Hair follicle dermal papilla cell (primary cell): Measurements from ENCODE around the gene LAMB2. TPM values are rescaled to one million over a fixed set of nuclear protein-coding genes. Genes with fewer than 3 reads are reported as not detected.

Source experiments
- small RNA-seq: library from RNA; depleted of rRNA; stranded (forward); fragments of <200 nt; gene quantifications from one replicate; pipeline ENCODE3, GENCODE V24; 2012
- total RNA-seq: library from RNA; depleted of rRNA; stranded (reverse); fragments of >200 nt; gene quantifications from 2 replicates; pipeline ENCODE4 v1.2.3, GENCODE V29; 2012

The LAMB2 gene
- total RNA-seq = 373 and 453 TPM in 2 replicates

DNA sequence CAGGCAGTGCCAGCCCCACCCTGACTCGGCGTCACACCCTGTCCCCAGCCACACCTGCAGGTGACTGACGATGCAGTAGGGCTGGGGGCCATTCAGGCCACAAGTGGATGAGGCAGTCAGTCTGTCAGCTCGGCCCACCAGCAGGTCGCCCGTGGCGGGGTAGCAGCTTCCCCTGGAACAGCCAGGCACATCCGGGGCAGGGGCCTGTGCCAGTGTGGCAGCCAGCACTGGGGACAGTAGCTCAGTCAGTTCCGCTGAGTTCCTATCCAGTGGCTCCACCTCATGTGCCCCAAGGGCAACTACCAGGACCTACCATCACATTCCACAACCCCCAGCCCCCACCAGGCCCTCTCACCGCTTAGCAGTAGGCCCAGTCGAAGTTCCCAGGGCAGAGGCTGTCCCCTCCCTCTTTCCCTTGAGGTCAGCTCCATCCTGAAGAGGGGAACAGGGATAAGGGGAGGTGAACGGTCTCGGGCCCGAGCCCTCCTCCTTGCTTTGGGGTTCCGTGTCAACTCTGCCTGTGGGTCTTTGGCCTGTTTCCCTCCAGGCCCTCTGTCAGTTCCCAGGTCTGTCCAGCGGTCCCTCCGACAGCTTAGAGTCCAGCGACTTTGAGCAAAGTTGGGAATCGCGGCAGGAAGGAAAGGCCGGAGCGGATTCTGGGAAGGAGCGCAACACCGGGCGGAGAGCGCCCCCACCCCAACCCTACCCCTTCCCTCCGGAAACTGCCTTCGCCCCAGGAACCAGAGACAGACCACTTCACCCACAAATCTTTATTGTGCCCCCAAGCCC lies at the start of gene LAMB2:
Gene LAMB2, minus strand, starts transcription at position 614 of the 789 bp plus-strand sequence. Its CDS starts 183 bp downstream, at position 431.

GRCh38 chr3:49171119-49171774 lies 38.4 kb upstream of the LAMB2 start, which contains the start of gene KLHDC8B:
Gene KLHDC8B, plus strand, starts transcription at chr3:49171598. Its CDS starts 1,172 bp downstream, at chr3:49172770.

DNA sequence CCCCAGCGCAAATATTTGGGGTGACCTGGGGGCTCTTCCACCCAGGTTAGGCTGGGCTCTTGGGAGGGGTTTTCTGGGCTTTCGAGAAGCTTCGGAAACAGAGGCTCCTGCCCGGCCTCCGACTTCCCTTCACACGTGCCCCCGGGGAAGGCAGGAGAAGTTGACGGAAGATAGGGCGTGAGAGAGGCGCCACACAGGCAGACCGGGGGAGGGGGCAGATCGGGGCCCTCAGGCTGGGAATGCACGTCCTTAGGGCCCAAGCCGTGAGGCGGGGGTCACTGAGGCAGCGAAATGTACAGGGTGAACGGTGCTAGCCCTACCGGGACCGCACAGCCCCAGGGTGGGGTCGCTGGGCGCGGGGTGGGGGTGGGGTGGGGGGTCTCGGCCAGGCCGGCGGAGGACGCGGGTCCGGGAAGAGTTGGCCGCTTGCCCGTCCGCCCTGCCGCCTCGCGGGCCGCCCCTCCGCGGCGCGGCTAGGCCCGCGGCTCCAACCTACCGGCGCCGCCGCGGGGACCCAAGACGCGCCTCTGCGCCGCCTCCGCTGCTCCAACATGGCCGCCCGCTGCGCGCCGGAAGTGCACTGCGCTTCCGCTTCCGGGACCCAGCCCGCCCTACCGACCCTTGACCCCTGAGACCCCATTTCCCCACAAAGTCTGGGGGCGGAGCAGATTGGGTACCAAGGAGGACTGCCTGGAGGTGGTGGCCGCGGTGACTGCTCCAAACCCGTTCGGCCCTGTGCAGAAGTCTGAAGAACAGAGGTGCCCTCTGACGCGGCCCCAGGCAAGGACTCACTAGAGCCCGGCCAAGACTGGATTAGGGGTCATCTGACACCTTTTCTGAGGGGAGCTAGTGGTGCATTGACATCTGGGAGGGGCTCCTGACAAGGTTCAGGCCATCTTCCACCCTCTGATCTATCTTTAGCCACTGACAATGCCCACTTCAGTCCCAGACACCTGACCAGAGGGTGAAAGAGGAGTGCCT lies 33.2 kb upstream of the LAMB2 start, which contains the start of gene CCDC71:
Gene CCDC71, minus strand, starts transcription at position 561 of the 981 bp plus-strand sequence. CDS start 2,123 bp downstream, outside the sequence.

DNA sequence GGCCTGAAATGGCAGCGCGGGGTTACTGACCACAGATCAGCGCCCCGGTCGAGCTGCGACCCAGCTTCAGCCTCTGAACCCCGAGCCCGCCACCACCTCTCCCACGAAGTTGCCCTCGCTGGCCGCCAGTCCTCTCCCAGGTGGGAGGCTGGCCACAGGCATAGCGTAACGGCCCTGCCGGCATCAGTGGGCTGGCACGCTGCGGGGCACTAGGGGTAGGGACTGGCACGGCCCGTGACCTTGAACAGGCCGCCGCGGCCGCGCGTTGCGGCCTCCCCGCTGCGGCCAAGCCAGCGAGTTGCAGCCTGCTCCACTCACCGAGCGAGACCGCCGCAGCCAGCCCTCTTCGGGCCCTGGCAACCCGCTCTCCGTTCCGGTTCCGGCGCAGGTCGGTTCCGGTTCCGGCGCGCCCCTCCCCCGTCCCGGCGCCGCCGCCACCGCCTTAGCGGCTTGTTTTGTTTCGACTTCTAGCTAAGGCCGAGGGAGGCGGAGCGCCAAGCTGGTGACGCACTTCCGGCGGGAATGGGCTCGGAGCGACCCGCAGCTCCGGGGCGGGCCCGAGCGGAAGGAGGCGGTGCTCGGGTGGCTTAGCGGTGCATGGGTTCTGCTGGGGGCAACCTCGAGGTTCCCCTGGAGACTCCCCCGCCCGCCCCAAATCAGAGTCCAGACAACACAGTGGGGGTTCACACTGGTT lies 12.3 kb downstream of the LAMB2 start, which contains the start of gene USP19:
Gene USP19, minus strand, starts transcription at position 386 of the 694 bp plus-strand sequence. CDS start 1,678 bp downstream, outside the sequence.

DNA sequence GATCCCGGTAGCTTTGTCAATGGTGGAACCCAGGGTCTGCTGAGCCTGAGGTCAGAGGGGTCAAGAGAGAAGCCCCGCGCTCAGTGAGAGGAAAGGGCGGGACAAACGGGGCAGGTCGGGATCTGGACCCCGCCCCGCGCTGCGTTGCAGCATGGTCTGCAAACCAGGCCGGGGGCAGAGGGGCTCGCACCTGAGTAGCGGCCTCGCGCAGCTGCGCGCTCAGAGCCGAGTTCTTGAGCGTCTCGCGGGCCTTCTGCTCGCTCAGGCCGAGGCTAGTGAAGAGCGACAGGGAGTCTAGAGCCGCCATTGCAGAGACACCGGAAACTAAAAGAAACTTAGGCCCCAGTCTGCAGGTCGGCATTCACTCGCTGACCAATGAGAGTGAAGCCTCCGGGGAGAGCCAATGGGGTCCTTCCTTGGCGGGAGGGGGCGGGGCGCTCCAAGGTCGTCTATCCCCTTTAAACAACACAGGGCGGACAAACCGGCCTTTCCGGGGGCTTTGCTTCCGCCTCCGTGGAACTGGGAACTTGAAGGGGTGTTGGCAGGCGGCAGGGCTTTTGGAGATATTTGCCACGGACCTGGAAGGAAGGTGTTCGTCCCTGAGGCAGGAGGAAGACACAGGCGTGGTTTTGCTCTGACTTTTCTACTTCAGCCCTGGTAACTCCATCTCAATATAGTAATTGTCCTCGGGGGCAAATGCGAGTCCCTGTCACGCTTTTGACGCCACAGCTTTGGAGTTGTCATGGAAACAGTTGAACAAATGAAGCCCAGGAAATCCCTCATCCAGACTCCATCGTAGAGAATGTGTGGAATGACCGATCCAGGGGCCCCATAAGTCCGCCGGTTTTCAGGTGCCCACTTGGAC lies 28.2 kb downstream of the LAMB2 start, which contains the start of gene QARS1:
Gene QARS1, minus strand, starts transcription at position 331 of the 865 bp plus-strand sequence. Its CDS starts 24 bp downstream, at position 307.

DNA sequence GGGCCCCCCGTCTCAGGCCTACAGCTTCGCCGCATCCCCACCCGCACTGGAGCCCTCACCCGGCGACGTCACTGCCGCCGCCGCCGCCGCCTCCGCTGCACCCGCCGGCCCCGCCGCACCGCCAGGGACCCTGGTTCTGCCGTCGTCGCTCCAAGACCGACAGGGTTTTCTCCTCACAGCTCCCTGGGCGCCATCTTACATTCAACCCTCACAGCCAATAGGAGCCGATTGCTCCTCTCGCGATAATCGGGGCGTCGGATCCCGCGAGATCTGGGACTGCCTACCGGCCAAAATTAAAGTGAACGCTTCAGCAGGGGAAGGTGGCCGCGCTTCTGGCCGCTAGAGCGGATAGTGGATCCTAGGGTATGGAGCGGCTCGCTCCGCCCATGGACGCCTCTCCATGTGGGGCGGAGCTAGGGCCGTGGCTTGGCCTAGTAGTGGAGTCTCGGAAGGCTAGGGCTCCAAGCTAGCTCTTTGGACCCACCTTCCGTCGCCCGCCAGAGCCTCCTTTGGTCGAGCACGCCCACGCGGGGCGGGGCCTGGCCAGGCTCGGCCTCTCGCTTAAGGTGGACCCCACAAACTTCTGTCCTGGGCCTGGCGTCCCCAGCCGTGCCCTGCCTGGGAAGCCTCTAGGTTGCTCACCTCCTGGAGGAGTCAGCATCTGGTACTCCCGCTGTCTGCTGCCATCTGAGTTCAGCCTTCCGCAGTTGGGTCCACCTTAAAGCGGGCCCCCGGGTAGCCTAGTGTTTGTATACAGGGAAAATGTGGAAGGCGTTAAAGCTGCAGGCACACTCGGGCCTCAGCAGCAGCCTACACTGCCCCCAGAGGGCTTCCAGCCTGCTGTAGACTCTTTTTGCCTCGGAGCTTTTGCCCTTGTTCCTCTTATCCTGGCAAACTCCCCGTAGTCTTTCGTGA lies 38.7 kb downstream of the LAMB2 start, which contains the start of gene QRICH1:
Gene QRICH1, minus strand, starts transcription at position 219 of the 915 bp plus-strand sequence. CDS start 17,054 bp downstream, outside the sequence.

Small RNA genes lying within 50 kb of the gene (small RNA-seq; reads per million reads assigned to genes)
- not detected for gene RN7SL182P

Other genes with a start within 250 kb of the LAMB2 start
- 18.3 and 20.3 TPM in 2 replicates for gene SLC25A20, start 234.2 kb downstream of the LAMB2 start, total RNA-seq
- gene ARIH2, start 214.2 kb downstream of the LAMB2 start, total RNA-seq = 66.3 and 78.5 TPM in 2 replicates
- 23.4 and 31.8 TPM in 2 replicates for gene P4HTM, start 142.8 kb downstream of the LAMB2 start, total RNA-seq
- gene WDR6, start 125.7 kb downstream of the LAMB2 start, total RNA-seq = 74.2 and 89.4 TPM in 2 replicates
- 52.3 and 52.6 TPM in 2 replicates for gene DALRD3, start 114.5 kb downstream of the LAMB2 start, total RNA-seq
- 37.2 and 47.7 TPM in 2 replicates for gene NDUFAF3, start 110.9 kb downstream of the LAMB2 start, total RNA-seq
- 247 and 273 TPM in 2 replicates for gene IMPDH2, start 103.7 kb downstream of the LAMB2 start, total RNA-seq
- 96.7 and 144 TPM in 2 replicates for gene QRICH1, start 39.0 kb downstream of the LAMB2 start, total RNA-seq
- 476 and 496 TPM in 2 replicates for gene QARS1, start 28.3 kb downstream of the LAMB2 start, total RNA-seq
- gene USP19, start 12.2 kb downstream of the LAMB2 start, total RNA-seq = 39.1 and 51.3 TPM in 2 replicates
- gene CCDC71, start 33.3 kb upstream of the LAMB2 start, total RNA-seq = 36.8 and 37.6 TPM in 2 replicates
- gene KLHDC8B, start 38.5 kb upstream of the LAMB2 start, total RNA-seq = 18.8 and 24.0 TPM in 2 replicates
- gene C3orf62, start 144.2 kb upstream of the LAMB2 start, total RNA-seq = 1.6 and 3.2 TPM in 2 replicates
- 14.9 and 21.3 TPM in 2 replicates for gene USP4, start 207.0 kb upstream of the LAMB2 start, total RNA-seq
- 140 and 159 TPM in 2 replicates for gene GPX1, start 225.3 kb upstream of the LAMB2 start, total RNA-seq